SH-SY5Y (cell line): ENCODE measurements around the gene ACTR3.

Source experiments
- GATA2 ChIP-seq: IDR thresholded peaks from 2 replicates; pipeline ENCODE4 v1.6.1; 2011; ENCODE audit warnings: mild to moderate bottlenecking, low read depth, low read length
- GATA3 ChIP-seq: IDR thresholded peaks from 2 replicates; pipeline ENCODE4 v1.6.1; 2011; ENCODE audit warnings: low read depth, mild to moderate bottlenecking, low read length, moderate library complexity

DNA sequence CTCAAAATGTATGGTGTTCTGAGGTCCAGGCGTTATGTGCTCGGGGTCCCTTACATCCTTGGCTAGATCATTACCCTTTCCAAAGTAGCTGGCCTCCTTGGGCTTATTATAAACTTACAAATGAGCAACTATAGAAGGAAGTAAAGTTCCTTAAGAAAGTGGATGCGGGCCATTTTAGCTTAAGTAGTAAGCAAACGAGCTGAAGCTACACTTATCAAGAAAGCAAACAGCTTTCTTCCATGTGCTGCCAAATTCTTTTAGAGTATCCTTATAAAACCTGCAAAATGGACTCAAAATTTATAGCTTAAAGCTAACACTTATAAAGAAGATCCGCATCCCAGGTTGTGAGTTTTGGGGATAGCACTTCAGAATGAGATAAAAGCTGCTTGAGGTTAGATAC lies 75.3 kb downstream of the ACTR3 start:
- TF ChIP-seq GATA2 = no peak
- TF ChIP-seq GATA3 = no peak
